GM19468 (cell line): ENCODE data around the gene PSKH1.
"Not testable (repeated sequence)": the region's sequence is repeated elsewhere in the genome, so short reads cannot be mapped to it uniquely, and the experiment has no call there.

Experiments used
- ATAC-seq: cut with Tn5 transposase; IDR thresholded peaks from one replicate; pipeline ENCODE4 v1.9.1; 2021; ENCODE audit warnings: mild to moderate bottlenecking, moderate library complexity, moderate number of reproducible peaks; ENCODE audit not compliant: unreplicated experiment; ENCODE audit errors: extremely low read depth

The PSKH1 gene

DNA sequence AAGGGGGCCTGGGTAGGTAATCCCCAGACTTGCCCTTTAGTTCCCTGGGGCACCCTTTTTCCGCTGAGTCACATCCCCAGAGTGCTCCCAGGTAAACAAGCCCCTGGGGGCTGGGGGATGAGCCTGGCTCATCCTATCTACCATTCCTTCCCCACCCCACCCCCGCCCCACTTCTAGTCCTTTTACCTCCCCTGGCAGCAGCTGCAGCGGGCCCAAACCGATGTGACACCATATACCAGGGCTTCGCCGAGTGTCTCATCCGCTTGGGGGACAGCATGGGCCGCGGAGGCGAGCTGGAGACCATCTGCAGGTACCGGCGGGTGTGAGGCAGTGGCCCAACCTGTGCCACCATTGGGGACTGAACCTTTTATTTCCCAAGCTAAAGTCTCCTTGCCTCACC is 7.5 kb upstream of the PSKH1 start:
- ATAC-seq = no peak

DNA sequence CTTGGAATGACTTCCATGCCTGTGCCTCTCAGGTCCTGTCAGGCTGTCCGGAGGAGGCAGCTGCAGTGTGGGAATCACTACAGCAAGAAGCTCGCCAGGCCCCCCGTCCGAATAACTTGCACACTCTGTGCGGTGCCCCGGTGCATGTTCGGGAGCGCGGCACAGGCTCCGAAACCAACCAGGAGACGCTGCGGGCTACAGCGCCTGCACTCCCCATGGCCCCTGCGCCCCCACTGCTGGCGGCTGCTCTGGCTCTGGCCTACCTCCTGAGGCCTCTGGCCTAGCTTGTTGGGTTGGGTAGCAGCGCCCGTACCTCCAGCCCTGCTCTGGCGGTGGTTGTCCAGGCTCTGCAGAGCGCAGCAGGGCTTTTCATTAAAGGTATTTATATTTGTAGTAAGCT is 7.1 kb upstream of the PSKH1 start:
- no peak for ATAC-seq

DNA sequence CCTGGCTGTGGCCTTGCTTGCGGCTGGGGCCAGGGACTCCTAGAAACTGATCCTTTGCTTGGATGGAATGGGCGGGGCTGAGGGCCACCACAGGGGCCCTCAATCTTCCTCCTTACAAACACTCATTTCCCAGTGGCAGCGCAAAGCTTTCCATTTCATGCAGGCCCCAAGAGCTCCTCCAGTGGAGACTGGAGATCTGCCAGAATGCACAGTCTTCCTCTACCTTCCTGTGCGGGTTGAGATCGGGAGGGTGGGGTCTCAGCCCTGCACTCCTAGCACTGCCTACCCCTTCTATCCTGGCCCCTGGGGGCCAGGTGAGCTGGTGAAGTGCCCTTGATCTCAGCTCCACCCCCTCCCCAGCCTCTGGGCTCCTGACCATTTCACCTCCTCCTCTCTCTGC is 6.7 kb upstream of the PSKH1 start:
- ATAC-seq = no peak

DNA sequence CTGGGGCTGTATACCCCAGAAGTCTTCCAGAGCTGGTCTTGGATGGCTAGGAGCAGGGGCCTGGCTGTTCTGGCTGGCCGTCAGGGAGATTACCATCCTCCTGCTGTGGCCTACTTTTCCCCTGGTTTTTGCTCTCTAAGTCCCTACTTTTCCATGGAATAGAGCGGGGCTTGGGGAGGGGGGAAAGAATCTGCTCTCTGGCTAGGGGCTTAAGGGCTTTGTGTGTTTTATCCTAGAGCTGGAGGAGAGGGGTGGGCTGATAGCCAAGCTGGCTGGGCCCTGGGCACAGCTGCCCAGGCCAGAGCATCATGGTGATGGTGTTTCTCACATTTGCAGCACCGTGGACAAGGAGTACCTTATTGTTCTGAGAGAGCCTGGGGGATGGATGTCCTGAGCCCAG is 4.7 kb upstream of the PSKH1 start:
- no peak for ATAC-seq

DNA sequence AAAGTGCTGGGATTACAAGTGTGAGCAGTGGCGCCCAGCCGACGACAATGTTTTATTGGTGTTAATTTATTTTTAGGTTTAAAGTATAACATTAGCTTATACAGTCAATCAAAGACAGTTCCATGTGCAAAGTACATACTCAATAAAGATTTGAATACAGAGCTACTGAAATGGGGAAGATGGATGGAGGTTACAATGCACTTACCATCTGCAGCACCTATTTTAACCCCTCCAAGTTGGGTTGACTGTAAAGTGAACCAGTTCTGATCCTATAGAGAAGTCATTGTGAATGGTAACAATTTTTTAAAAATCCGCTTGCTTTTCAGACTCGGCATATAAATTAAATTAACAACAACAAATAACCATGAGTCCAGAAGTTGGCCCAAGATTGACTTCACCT is 679 bp upstream of the PSKH1 start:
- no peak for ATAC-seq

DNA sequence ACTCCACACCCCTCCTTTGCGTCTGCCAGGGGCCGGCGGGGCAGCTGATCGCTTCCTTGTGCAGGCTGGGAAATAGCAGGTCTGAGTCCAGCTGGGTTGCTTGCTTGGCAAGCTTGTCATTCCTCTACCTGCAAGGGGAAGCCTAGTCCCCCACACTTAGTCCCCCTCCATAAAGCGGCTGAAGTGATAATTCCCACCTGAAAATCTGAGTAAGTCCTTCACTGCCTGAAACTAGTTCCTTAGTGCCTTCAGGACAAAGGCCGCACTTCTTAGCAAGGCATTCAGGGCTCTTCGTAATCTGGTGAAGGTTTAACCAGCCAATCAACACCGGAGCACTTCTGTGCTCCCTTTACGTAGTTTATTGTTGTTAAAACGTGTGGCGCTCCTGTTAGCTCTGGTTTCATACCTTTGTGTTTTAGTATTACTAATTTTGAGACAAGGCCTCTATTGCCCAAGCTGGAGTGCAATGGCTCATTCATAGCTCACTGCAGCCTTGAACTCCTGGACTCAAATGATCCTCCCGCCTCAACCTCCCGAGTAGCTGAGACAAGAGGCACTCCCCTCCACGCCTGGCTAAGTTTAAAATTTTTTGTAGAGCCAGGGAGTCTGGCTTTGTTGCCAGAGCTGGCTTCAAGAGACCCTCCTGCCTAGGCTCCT is 817 bp downstream of the PSKH1 start:
- ATAC-seq = no peak

DNA sequence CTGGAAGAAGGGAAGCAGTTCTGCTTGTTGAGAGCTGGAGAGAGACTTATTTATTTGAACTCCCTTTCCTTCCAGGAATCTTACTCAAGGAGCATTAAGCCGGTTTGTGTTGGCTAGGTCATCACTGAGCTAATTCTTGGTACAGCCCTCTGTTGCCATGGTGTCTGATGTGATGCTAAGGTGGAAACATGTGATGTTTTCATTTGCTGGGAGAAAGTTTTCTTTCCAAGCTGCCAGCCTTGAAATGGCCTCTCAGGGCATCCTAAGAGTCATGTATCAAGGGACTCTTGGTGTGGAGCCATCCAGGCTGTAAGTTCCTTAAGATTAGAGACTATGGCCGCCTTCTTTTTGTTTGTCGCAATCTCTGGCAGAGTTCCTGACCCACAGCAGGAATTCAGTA is 4.2 kb downstream of the PSKH1 start:
- ATAC-seq = no peak

DNA sequence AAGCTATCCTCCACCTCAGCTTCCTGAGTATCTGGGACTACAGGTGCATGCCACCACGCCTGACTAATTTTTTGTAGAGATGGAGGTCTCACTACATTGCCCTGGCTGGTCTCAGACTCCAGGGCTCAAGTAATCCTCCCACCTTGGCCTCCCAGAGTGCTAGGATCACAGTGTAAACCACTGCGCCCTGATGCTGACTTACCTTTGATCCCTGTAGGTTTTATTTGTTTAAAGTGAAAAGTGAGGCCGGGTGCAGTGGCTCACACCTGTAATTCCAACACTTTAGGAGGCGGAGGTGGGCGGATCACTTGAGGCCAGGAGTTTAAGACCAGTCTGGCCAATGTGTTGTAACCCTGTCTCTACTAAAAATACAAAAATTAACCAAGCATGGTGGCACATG is 8.7 kb downstream of the PSKH1 start:
- ATAC-seq = no peak

DNA sequence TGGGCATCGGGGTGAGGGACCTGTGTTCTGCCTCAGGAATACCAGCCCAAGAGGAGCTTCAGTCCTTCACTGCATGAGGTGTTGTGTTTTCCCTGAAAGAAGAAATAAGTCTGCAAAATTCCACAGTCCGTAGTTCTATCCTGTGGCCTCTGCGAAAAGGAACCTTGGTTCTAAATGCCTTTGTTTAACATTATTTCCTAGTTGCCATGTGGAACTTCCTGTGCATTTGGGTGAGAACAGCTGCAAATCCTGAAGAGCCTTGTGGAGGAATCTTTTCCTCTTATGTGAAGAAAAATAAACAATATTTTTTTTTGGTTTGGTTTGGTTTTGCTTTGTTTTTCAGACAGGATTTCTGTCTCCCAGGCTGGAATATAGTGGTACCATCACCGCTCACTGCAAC is 9.8 kb downstream of the PSKH1 start:
- ATAC-seq = no peak

DNA sequence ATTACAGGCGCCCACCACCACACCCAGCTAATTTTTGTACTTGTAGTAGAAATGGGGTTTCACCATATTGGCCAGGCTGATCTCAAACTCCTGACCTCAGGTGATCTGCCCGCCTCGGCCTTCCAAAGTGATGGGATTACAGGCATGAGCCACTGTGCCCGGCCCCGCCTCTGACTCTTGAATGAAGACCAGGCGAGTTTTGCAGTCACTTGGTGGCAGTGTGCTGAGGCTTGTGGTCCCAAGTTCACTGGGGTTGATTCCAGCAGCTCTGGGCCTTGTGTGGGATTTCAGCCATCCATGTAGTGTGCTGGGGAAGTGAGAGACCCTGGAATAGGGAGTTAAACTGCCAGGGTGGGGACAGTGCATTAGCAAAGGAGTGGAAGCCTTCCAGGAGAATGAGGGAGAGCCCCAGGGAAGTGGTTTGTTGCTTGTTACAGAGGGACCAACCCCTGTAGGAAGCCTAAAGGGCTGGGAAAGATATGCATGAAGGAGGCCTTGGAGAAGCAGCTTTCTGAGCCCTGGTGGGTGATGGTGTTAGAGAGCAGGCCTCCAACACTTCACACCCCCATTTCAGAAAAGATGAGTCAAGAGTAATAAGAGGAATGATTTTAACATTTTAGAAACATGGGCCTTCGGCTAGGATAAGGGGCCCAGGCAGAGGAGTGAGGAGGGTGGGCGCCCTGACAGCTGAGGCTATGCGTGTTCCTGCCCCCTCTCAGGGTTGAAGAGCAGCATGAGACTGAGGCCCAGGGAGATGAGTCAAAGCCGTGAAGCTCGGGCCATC is 14.5 kb downstream of the PSKH1 start:
- ATAC-seq = no peak

DNA sequence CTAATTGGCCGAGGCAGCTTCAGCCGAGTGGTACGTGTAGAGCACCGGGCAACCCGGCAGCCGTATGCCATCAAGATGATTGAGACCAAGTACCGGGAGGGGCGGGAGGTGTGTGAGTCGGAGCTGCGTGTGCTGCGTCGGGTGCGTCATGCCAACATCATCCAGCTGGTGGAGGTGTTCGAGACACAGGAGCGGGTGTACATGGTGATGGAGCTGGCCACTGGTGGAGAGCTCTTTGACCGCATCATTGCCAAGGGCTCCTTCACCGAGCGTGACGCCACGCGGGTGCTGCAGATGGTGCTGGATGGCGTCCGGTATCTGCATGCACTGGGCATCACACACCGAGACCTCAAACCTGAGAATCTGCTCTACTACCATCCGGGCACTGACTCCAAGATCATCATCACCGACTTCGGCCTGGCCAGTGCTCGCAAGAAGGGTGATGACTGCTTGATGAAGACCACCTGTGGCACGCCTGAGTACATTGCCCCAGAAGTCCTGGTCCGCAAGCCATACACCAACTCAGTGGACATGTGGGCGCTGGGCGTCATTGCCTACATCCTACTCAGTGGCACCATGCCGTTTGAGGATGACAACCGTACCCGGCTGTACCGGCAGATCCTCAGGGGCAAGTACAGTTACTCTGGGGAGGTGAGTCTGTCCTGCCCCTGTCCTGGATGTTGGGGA is 16.1 kb downstream of the PSKH1 start:
- ATAC-seq = no peak

DNA sequence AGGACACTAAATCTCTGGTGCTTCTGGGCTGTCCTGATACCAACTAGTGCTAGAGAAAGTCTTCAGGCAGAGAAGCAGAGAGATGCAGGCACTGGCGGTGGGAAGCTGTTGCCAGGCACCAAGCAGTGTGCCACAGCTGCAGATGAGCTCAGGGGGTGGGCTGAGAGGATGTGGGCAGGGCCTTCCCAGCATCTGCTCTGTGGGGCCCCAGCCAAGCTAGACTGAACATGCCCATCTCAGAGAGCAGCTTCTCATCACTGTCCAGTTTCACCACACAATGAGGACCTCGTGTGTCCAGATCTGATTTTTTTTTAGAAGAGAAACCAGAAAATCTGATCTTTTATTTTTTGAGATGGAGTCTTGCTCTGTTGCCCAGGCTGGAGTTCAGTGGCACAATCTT is 17.1 kb downstream of the PSKH1 start:
- no peak for ATAC-seq

DNA sequence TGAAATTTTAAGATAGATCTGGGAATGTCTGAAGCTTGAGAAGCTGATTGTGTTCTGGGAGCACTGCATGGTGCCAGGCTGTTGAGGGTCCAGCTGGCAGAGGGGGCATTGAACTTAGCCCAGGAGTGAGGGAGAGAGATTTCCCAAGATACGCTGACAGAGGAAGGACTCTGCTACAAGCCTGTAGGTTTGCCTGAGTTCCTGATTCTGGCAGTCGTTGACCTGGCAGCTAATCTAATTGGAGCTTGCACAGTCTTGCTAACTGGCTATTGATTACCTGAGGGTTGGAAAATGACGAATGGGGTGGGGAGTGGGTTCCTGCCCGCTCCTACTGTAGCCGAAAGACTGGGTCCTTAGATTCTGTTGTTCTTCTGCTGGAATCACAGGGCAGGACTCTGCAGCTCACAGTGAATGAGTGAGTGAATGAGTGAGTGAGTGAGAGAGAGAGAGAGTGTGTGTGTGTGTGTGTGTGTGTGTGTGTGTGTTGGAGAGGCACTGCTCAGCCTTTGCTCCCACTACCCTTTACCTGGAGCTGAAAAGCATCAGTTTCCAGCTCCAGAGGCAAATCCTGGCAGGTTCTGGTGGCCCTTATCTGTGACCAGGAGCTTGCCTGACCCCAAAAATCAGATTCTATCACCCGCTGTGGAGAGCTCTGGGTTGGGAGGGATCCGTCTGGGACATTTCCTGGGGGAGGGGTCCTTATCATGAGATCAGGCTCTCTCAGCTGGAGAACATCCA is 21.9 kb downstream of the PSKH1 start:
- ATAC-seq = no peak

DNA sequence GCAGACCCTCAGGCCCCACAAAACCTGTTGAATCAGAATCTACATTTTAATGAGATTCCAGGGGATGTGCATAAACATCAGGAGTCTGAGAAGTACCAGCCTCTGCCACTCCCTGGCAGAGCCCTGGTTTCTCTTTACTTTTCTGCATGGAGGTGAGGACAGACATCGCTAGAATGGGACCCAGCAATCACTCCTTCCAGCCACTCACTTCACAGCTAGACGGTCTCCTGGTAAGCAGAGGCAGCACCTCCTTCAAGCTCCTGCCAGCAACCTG is 22.4 kb downstream of the PSKH1 start:
- not testable (repeated sequence) for ATAC-seq

DNA sequence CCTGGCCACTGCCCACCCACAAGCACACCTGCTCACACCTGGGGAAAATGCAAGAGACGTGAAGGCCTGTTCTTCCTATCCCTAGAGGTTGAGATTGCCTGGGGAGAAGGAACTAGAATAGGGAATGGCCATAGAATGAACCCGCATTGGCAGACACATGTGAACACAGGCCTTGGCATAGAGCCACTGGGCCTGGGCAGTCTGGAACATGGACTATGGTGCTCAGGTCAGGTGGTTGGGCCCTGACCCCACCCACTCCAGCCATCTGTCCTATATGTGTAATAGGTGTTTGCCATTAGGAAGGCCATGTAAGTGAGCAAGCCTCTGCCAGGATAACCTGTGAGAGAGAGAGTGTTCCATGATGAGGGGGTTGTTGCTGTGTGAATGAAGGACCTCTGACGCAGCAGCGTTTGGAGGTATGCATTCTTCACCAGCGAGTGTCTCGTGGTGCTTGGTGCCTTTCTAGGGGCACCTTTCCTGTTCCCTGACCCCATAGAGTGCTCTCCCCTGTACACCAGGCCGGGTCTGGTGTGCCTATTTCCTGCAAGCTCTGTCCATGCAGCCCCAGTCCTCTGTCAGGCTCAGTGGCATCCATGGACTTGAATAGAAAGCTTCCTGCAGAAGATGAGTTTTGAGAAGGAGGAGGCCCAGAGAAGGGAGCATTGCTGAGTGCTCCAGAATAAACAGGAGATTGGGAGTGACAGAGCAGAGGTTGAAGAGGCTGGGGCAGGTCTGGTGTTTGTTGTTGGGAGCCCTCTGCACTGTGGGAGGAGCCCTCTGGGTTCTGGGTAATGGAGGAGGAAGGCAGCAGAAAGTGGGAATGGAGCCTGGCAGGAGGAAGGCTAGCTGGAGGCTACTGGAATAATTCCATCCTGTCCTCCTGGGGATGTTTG is 23.0 kb downstream of the PSKH1 start:
- ATAC-seq = no peak

DNA sequence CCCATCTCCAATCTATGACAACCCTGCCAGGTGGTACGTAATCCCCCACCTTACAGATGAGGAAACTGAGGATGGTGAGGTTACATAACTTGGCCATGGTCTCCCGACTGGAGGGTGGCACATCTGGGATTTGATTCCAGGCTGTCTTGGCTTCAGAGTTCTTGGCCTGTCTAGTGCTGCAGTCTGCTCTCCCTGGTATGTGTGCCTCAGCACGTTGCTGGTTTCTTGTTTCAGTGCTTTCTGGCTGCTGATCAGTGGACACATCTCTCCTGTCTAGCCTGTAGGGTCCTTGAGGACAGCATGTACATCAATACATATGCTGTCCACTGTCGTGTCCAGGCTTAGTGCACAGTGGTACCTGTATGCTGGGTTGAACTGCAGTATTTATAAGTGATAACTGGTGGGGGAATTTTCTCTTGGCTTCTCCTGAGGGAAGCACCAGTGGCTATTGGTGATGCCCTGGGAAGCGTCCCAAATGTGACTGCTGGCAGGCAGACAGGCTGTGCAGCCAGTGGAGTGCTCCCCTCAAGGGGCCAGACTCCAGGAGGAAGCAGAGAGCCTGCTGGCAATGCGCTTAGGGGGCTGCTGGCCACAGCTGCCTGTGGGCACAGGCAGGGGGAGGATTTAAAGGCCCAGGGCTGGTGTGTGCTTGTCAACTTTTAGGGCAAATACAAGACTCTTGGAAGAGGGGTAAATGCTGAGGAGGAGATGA is 24.2 kb downstream of the PSKH1 start:
- no peak for ATAC-seq

DNA sequence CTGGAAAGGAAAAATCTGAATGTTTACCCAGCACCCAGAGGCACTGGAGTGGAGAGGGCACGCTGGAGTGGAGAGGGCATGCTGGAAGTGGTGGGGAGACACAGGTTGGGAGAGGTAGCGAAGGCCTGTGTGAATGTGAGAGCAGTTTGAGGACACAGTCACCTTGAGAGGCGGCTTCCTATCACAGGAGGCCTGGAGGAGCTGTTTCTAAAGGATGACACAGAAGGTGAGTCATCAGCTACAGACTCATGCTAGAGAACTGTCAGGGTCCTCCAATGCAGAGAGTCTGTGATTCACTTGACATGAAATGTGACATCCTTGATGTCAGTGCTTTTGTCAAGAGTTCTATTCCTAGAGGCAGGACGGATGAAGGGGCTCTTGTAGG is 24.8 kb downstream of the PSKH1 start:
- ATAC-seq = no peak

DNA sequence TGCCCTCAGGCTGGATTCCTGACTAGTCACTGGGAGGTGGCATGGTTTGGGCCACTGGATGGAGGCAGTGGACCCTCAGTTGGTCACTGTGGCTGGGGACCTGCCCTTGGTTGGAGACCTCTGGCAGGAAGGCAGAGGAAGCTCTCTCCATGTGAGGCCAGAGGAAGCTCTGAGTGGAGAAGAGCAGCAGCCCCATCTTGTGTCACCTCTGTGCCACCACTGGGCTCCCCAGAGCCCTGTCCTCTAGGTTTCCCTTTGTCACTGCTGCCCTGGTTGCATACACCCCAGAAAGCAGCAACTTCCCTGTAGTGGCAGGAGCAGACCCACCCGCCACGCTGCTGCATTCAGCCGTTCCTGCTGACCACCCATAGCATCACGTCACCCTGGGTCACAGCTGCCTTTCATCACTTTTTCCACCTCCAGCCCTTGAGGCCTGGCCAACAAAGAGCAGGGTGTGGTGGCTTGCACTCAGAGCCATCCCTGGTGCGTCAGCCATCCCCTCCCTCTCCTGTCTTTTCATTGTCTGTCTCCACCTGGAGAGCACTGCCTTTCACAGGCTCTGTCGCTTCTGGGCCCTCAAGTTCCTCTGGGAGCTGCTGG is 26.7 kb downstream of the PSKH1 start:
- ATAC-seq = no peak

DNA sequence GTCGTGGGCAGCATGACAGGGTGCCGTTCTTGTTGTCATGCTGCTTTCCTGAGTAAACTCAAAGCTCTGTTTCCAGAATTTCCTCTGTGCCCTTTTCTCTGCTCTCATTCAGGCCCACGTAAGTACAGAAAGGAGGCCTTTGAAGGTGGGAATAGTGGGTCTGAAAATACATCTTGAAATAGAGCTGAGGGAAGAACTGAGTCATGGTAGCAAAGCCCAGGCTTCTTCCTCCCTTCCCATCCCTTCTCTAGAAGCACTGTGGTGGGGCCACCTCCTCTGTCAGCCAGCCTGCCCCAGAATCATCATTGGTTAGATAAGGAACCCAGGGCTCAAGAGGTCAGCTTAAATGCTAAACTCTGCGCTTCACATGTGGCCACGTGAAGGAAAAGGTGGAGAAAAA is 29.2 kb downstream of the PSKH1 start:
- no peak for ATAC-seq
